ENCODE data around the gene ZNF516. TPM values are rescaled to one million over a fixed set of nuclear protein-coding genes. Genes with fewer than 3 reads are reported as not detected.

ZNF516 gene
- total and polyA plus RNA-seq, 2 of the 4 experiments (the other 2 are of a cell fraction) = 7.9 to 16.9 TPM

DNA sequence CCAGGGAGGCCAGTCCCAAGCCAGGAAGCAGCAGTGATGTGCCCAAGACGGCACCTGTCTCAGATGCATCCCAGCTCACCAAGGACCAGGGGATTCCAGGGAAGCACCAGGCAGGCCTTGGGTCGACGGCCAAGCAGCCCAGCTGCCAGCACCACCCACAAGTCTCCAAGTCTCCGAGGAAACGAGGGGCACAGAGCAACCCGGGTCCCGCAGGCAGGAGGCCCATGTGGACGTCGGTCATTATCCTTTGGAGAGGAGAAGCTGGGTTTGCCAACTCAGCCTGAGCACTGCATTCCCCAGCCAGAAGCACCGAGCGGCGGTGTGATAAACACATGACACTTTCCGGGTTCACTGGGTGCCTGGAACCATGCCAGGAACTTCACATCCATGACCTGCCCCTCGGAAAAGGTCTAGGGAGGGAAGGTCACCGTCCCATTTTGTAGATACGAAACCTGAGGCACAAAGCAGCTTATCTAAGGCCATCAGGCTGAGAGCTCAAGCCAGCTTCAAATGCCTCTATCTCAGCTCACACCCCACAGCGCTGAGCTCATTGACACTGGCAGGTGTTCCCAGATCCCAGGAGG lies 104.5 kb downstream of the ZNF516 start:
- no peak overlapping the region for H3K4me3 ChIP-seq (ENCODE audit: insufficient read depth, low read depth, low read length)
- H3K4me2 ChIP-seq (ENCODE audit: low read depth, low read length) = no peak overlapping the region
- H2BK5ac ChIP-seq (ENCODE audit: low read depth, low read length, poor library complexity, severe bottlenecking) = no peak overlapping the region
- H2AFZ ChIP-seq (replicated peaks; ENCODE audit: low read length, poor library complexity) = no peak overlapping the region
- H2BK120ac ChIP-seq (ENCODE audit: low read depth, low read length) = no peak overlapping the region
- no peak overlapping the region for H3K27ac ChIP-seq (ENCODE audit: insufficient read depth, low read length)
- no peak overlapping the region for H3K4ac ChIP-seq (ENCODE audit: low read depth, low read length)
- POLR2A ChIA-PET (ENCODE audit: unreplicated experiment) = no interaction called here
- peaks cover 18% of the 10 kb centered on the region for H3K4me1 ChIP-seq (ENCODE audit: control insufficient read depth, insufficient read depth, low read length)
- peaks cover 41 to 79% of the 10 kb centered on the region in 2 experiments for H3K79me1 ChIP-seq (ENCODE audit: low read depth in 1 of 2, low read length in 2 of 2)
- dilution Hi-C loops (cut with HindIII; ENCODE audit: low sequenced_read_pairs, unreplicated experiment) (no loop called here), in situ Hi-C loops (cut with MboI; ENCODE audit: low sequenced_read_pairs) (no loop called here), intact Hi-C loops (cut with micrococcal nuclease) (no loop called here)
- peaks cover 79% of the 10 kb centered on the region for H4K20me1 ChIP-seq (ENCODE audit: insufficient read depth, low read length)
- peaks cover 2% of the 10 kb centered on the region; the same call in 1 of the 2 replicates for H3K36me3 ChIP-seq (ENCODE audit: control insufficient read depth, insufficient read depth, low read length)
- WGBS, 2 experiments (ENCODE audit: extremely low coverage in 2 of 2, insufficient read length in 1 of 2) = 75% methylated on average over 3 of the region's 17 CpGs; no CpG with 5 or more reads in 1 of the 2 experiments
- H2BK15ac ChIP-seq (ENCODE audit: low read depth, low read length) = no peak overlapping the region
- no peak overlapping the region for H4K8ac ChIP-seq (ENCODE audit: low read depth in 2 of 2, low read length in 2 of 2)
- peaks cover 43% of the 10 kb centered on the region for H3K9me1 ChIP-seq (ENCODE audit: insufficient read depth, low read length)
- H3K27me3 ChIP-seq (ENCODE audit: control insufficient read depth, insufficient read depth, low read length) = no peaks in the 10 kb centered on the region
- H4K5ac ChIP-seq (ENCODE audit: low read depth, low read length) = no peak overlapping the region
- no peaks in the 10 kb centered on the region for H3K9me3 ChIP-seq (ENCODE audit: control insufficient read depth, insufficient read depth, low read length)
- DNase-seq = no peak
- H2BK20ac ChIP-seq (ENCODE audit: low read depth, low read length) = no peak overlapping the region
- H2AK9ac ChIP-seq (replicated peaks; ENCODE audit: low read depth, low read length, poor library complexity) = no peak overlapping the region
- ATAC-seq (ENCODE audit: low read depth) = no peak
- H3K14ac ChIP-seq (replicated peaks; ENCODE audit: low read depth, low read length) = no peak overlapping the region
- no peak overlapping the region for H3K23ac ChIP-seq (ENCODE audit: low read depth, low read length)
- H2AK5ac ChIP-seq (ENCODE audit: low read depth, low read length) = no peak overlapping the region
- no peak overlapping the region for H3K56ac ChIP-seq (ENCODE audit: extremely low read depth, insufficient read depth, low read length)
- H4K91ac ChIP-seq (ENCODE audit: insufficient read depth, low read depth, low read length) = no peak overlapping the region
- no peak overlapping the region for H3K18ac ChIP-seq (ENCODE audit: low read depth, low read length)
- no peak for TF ChIP-seq MAZ (IDR thresholded peaks at IDR 0.05; ENCODE audit: borderline replicate concordance, low read depth, low read length)
- no peak for TF ChIP-seq RCOR1 (IDR thresholded peaks at IDR 0.05; ENCODE audit: insufficient replicate concordance, low read length)
- no peak for TF ChIP-seq MXI1 (IDR thresholded peaks at IDR 0.05; ENCODE audit: borderline replicate concordance, low read depth, low read length)
- no peak for TF ChIP-seq NFE2L2 (IDR thresholded peaks at IDR 0.05; ENCODE audit: low read depth, low read length)
- no peak for TF ChIP-seq CHD1 (IDR thresholded peaks at IDR 0.05; ENCODE audit: low read depth, low read length)
- no peak for TF ChIP-seq BHLHE40 (IDR thresholded peaks at IDR 0.05; ENCODE audit: low read depth, low read length)
- no peak for TF ChIP-seq POLR2A (IDR thresholded peaks at IDR 0.05; ENCODE audit: low read depth, low read length)
- no peak for TF ChIP-seq RAD21 (IDR thresholded peaks at IDR 0.05; ENCODE audit: low read length)
- TF ChIP-seq, protein P1, sequence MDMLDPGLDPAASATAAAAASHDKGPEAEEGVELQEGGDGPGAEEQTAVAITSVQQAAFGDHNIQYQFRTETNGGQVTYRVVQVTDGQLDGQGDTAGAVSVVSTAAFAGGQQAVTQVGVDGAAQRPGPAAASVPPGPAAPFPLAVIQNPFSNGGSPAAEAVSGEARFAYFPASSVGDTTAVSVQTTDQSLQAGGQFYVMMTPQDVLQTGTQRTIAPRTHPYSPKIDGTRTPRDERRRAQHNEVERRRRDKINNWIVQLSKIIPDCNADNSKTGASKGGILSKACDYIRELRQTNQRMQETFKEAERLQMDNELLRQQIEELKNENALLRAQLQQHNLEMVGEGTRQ (IDR thresholded peaks at IDR 0.05; ENCODE audit: low read depth, low read length) = no peak
- no peak for TF ChIP-seq RFX5 (IDR thresholded peaks at IDR 0.05; ENCODE audit: low read depth, low read length)
- TF ChIP-seq, protein P2, sequence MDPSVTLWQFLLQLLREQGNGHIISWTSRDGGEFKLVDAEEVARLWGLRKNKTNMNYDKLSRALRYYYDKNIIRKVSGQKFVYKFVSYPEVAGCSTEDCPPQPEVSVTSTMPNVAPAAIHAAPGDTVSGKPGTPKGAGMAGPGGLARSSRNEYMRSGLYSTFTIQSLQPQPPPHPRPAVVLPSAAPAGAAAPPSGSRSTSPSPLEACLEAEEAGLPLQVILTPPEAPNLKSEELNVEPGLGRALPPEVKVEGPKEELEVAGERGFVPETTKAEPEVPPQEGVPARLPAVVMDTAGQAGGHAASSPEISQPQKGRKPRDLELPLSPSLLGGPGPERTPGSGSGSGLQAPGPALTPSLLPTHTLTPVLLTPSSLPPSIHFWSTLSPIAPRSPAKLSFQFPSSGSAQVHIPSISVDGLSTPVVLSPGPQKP (IDR thresholded peaks at IDR 0.05; ENCODE audit: borderline replicate concordance, low read depth, low read length) = no peak
- TF ChIP-seq CEBPB (IDR thresholded peaks at IDR 0.05; ENCODE audit: low read depth, low read length) = no peak
- no peak for TF ChIP-seq FOS (IDR thresholded peaks at IDR 0.05; ENCODE audit: low read depth, low read length)
- no peak for TF ChIP-seq SMC3 (IDR thresholded peaks at IDR 0.05; ENCODE audit: low read depth, low read length)
- TF ChIP-seq, protein P3, sequence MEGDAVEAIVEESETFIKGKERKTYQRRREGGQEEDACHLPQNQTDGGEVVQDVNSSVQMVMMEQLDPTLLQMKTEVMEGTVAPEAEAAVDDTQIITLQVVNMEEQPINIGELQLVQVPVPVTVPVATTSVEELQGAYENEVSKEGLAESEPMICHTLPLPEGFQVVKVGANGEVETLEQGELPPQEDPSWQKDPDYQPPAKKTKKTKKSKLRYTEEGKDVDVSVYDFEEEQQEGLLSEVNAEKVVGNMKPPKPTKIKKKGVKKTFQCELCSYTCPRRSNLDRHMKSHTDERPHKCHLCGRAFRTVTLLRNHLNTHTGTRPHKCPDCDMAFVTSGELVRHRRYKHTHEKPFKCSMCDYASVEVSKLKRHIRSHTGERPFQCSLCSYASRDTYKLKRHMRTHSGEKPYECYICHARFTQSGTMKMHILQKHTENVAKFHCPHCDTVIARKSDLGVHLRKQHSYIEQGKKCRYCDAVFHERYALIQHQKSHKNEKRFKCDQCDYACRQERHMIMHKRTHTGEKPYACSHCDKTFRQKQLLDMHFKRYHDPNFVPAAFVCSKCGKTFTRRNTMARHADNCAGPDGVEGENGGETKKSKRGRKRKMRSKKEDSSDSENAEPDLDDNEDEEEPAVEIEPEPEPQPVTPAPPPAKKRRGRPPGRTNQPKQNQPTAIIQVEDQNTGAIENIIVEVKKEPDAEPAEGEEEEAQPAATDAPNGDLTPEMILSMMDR (conservative IDR thresholded peaks at IDR 0.05; ENCODE audit: low read depth, low read length) = no peak
- H3K9ac ChIP-seq (ENCODE audit: low read depth, low read length) = no peak overlapping the region
- no TSS peak for BruUV-seq (replicated peaks)
- CTCF ChIA-PET = no interaction called here
